Right lung (tissue), 10 donors: ENCODE data around the gene NRSN2. TPM values are rescaled to one million over a fixed set of nuclear protein-coding genes. Genes with fewer than 3 reads are reported as not detected.

ENCODE experiments used
- DNase-seq, 2 donors: peaks; one replicate each; pipeline ENCODE4 v3.0.0-alpha.2; 2013
- long read RNA-seq, 8 donors: transcript quantifications; one replicate each; lab custom pipeline, GENCODE V29; 2026
- polyA plus RNA-seq, 5 donors: library from polyadenylated mRNA; unstranded; fragments of 120-200 nt; gene quantifications; one replicate each; pipeline versions ENCODE4 v1.2.1 to v1.2.3, GENCODE V29; 2013; ENCODE audit warnings: inconsistent platforms in 1 of 5, low replicate concordance in 1 of 5; ENCODE audit not compliant: insufficient read length in 5 of 5, insufficient read depth in 1 of 5

NRSN2 gene
- polyA plus RNA-seq = 10 to 100 TPM; 33.9 to 43.7 (median 35.4) TPM
- long read RNA-seq, donor 1, transcript NRSN2-202 (4 exons, 2,088 nt) = major isoform, 18 of 21 reads
- long read RNA-seq, donor 1, partial matches to known transcripts = 0 of 21 reads
- long read RNA-seq, donor 1, other reads (novel, unspliced or antisense) = 0 of 21 reads
- long read RNA-seq, donor 2, transcript NRSN2-202 (4 exons, 2,088 nt) = major isoform, 6 of 8 reads
- long read RNA-seq, donor 2, partial matches to known transcripts = 0 of 8 reads
- long read RNA-seq, donor 2, other reads (novel, unspliced or antisense) = 0 of 8 reads
- long read RNA-seq, donor 3, transcript NRSN2-202 (4 exons, 2,088 nt) = major isoform, 6 of 10 reads
- long read RNA-seq, donor 3, partial matches to known transcripts = 0 of 10 reads
- long read RNA-seq, donor 3, other reads (novel, unspliced or antisense) = 0 of 10 reads
- long read RNA-seq, donor 4, partial matches to known transcripts = 0 of 3 reads
- long read RNA-seq, donor 4, other reads (novel, unspliced or antisense) = 0 of 3 reads
- long read RNA-seq, donor 5, transcript NRSN2-204 (3 exons, 846 nt) = major isoform, 7 of 15 reads
- long read RNA-seq, donor 5, transcript NRSN2-202 (4 exons, 2,088 nt) = major isoform, 7 of 15 reads
- long read RNA-seq, donor 5, partial matches to known transcripts = 0 of 15 reads
- long read RNA-seq, donor 5, other reads (novel, unspliced or antisense) = 0 of 15 reads
- long read RNA-seq, donor 6, transcript NRSN2-202 (4 exons, 2,088 nt) = major isoform, 12 of 13 reads
- long read RNA-seq, donor 6, partial matches to known transcripts = 0 of 13 reads
- long read RNA-seq, donor 6, other reads (novel, unspliced or antisense) = 0 of 13 reads
- long read RNA-seq, donor 7, transcript NRSN2-202 (4 exons, 2,088 nt) = major isoform, 19 of 24 reads
- long read RNA-seq, donor 7, partial matches to known transcripts = 0 of 24 reads
- long read RNA-seq, donor 7, other reads (novel, unspliced or antisense) = 0 of 24 reads
- long read RNA-seq, donor 8, partial matches to known transcripts = 7 of 12 reads
- long read RNA-seq, donor 8, other reads (novel, unspliced or antisense) = 0 of 12 reads

- DNase-seq = peak; percentile 55 to 62
These were observed at the start of gene NRSN2 for GRCh38 chr20:346640-347316. Gene NRSN2 (plus strand): TSS chr20:347111. CDS start chr20:349644, 2,533 bp downstream.

GRCh38 chr20:297925-298775 is 48.8 kb upstream of the NRSN2 start:
- DNase-seq = peak in 1 of 2 donors; percentile 62

GRCh38 chr20:298776-299391 is 48.0 kb upstream of the NRSN2 start:
- DNase-seq = no peak

- DNase-seq = peak in 1 of 2 donors; percentile 44
These were observed 46.4 kb upstream of the NRSN2 start for GRCh38 chr20:300345-300990.

- DNase-seq = no peak
These were observed 44.7 kb upstream of the NRSN2 start for GRCh38 chr20:301886-302848.

- no peak for DNase-seq
These were observed 41.2 kb upstream of the NRSN2 start for GRCh38 chr20:305745-306144.

GRCh38 chr20:308427-309038 is 38.4 kb upstream of the NRSN2 start:
- DNase-seq = no peak

- DNase-seq = peak in 1 of 2 donors; percentile 51
These were observed 37.5 kb upstream of the NRSN2 start for GRCh38 chr20:309306-309840.

GRCh38 chr20:309841-310644 is 36.9 kb upstream of the NRSN2 start:
- peak; percentile 99 for DNase-seq

- no peak for DNase-seq
These were observed 36.3 kb upstream of the NRSN2 start for GRCh38 chr20:310645-311044.

- DNase-seq = no peak
These were observed 35.3 kb upstream of the NRSN2 start for GRCh38 chr20:311609-312008.

- DNase-seq = no peak
These were observed 34.8 kb upstream of the NRSN2 start for GRCh38 chr20:312067-312466.

- DNase-seq = no peak
These were observed 34.0 kb upstream of the NRSN2 start for GRCh38 chr20:312866-313265.

GRCh38 chr20:313402-313801 is 33.5 kb upstream of the NRSN2 start:
- DNase-seq = no peak

- no peak for DNase-seq
These were observed 33.0 kb upstream of the NRSN2 start for GRCh38 chr20:313948-314347.

GRCh38 chr20:316316-317068 is 30.4 kb upstream of the NRSN2 start:
- DNase-seq = no peak
